Measurements from ENCODE around the gene BTBD9.

BTBD9 gene

GRCh38 chr6:38153798-38154345 is 485.9 kb downstream of the BTBD9 start:
- DNase-seq, result no peak

- DNase-seq, result no peak
These were observed 486.5 kb downstream of the BTBD9 start for GRCh38 chr6:38153076-38153797.

DNA sequence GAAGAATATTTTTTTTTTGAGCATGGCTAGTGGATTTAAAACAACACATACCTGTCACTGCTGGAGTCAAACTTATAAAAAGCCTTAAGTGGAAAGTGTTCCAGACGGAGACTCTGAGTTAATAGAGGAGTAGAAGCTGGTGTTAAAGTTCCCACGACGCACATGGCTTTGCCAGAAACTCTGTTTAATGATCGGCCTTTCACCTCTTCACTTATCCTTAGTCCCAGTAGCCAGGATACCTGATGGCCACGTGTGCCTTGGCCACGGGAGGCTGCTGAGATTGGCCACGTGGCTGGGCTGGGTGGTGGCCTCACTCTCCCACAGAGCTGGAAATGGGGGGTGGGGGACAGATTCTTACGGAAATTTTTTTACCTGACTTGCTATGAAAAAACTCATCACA is 487.1 kb downstream of the BTBD9 start:
- no peak for DNase-seq

- no peak for DNase-seq
These were observed 487.9 kb downstream of the BTBD9 start for GRCh38 chr6:38151580-38152500.

DNA sequence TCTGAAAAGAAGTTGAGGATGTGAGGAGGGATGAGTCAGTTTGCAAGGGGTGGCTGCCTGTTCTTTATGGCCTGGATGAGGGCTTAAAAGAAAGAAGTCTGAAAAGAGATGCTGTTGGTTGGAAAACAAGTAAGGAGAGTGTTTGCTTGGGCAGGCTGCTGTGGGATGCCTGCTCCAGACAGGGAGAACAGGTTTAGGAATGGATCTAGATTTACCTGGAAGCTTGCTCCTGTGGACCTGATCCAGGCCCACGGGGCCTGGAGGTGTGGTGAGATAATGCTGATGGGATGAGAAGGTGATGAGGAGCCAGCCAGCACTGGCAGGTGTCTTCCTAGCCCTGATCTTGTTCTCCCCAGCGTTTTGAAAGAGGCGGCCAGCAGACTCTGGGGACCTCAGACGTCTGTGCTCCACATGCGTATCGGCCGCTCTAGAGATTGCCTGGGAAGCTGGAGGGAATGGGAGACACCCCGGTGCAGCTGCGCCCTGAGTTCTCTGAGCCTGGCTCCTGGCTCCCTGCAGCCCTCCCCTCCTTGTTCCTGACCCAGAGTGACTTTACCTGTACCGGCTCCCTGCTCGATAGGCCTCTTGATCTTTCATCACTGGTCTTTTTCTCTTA is 488.9 kb downstream of the BTBD9 start:
- DNase-seq, result no peak

- DNase-seq, result no peak
These were observed 489.7 kb downstream of the BTBD9 start for GRCh38 chr6:38150021-38150420.

DNA sequence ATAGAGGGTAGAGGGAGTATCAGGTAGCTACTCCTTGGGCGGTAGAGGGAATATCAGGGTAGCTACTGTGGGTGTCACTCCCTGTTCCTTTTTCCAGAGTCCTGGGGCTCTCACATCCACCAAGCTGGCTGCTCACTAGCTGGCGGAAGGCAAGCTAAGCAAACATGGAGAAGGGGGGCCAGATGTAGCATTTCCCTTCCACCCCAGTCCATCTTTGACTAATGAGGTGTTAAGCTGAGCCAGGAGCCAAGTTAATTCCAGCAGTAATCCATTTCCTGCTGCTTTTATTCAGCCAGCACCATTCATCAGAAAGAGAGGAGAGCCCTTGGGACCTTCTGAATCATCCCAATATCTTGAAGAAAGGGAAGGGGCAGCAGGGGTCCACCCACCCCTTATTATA is 490.2 kb downstream of the BTBD9 start:
- no peak for DNase-seq

- DNase-seq, result no peak
These were observed 491.1 kb downstream of the BTBD9 start for GRCh38 chr6:38148606-38149005.

DNA sequence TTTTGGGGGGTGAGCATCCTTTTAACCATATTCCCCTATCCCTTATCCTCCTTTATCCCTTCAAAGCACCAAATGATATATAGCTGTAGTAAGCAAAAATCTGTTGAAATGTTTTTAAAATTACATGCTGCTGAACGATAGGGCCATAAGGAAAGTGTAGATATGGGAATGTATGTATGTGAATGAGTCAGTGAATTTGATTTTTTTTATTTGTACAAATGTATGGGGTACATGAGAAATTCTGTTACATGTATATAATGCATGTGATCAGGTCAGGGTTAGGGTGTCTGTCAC is 493.0 kb downstream of the BTBD9 start:
- DNase-seq, result no peak

GRCh38 chr6:38146021-38146733 is 493.6 kb downstream of the BTBD9 start:
- DNase-seq, result no peak

- no peak for DNase-seq
These were observed 495.3 kb downstream of the BTBD9 start for GRCh38 chr6:38144365-38144945.

GRCh38 chr6:38143191-38144150 is 496.3 kb downstream of the BTBD9 start:
- DNase-seq, result no peak

DNA sequence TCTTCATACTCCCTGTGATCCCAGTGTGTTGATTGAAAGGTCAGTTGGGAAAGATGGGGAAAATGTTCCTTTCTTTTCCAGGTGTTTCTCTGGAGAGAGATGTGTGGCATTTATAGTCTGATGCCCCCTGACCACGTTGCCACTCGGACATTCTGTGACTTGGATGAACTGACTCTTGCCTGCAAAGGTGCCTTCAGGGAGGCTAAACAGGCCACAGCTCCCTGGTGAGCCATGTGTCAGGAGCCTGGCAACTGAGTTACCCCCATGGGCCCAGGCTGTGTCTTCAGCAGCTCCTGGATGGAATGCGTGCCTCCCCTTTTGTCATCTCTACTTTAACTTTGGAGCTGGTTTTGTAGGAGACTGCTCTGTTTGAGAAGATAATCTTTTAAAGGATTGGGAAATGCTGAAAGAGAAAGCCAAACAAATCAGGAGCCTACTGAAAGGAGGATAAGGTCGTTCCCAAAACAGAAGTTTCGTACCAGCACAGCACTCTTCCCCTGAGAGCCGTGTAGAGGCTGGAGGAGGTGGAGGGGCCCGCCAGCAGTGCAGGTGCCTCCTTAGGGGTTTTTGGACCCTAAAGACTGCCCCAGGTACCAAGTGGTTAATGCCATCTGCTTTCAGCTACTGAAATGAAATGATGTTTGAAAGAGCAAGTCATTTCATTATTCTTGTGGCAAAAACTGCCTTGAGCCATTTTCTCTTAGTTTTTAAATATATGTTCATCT is 497.4 kb downstream of the BTBD9 start:
- no peak for DNase-seq

DNA sequence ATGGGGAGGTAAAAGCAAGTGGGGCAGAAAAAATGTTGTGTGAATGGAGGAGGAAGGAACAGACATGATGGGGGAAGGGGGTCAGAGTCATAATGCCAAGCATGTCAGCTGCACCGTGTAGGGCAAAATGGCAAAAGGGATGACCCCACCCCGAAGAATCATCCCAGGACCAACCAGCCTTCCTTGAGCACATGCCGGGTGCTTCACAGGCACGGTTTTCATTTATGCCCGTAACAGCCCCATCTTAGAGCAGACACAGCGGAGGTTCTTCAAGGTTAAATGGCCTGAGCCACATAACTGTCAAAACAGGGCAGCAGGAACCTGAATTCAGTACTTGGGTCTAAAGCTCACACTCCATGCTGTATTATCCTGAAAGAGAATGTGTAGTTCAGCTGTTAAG is 498.0 kb downstream of the BTBD9 start:
- DNase-seq, result no peak

DNA sequence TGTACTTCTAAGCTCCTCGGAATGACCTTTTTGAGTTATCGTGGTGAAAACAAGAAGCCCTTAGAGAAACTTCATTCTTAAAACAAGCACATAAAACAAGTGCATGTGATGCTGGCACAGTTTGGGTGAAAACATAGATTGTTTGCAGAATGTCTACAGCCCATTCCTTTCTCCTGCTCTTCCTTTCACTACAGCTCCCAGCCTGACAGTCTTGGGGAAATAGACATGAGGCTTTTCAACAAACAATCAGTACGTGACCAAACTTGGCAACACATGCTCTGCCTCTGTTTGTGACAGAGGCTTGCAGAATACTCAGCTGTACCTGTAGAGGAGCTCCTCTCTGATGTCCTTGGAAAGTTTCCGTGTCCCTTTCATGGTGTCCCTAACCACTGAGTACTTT is 498.6 kb downstream of the BTBD9 start:
- no peak for DNase-seq

- no peak for DNase-seq
These were observed 501.4 kb downstream of the BTBD9 start for GRCh38 chr6:38138374-38138773.

- DNase-seq, result no peak
These were observed 502.0 kb downstream of the BTBD9 start for GRCh38 chr6:38137608-38138265.

- DNase-seq, result no peak
These were observed 503.2 kb downstream of the BTBD9 start for GRCh38 chr6:38136547-38136946.

GRCh38 chr6:38134704-38135088 is 505.0 kb downstream of the BTBD9 start:
- no peak for DNase-seq

All from suppressor macrophage treated with lipopolysaccharide for 4 hours (primary cell).